Right atrium auricular region (tissue), 2 donors: ENCODE measurements around the gene CACNA1C. TPM values are rescaled to one million over a fixed set of nuclear protein-coding genes. Genes with fewer than 3 reads are reported as not detected.

ENCODE experiments used
- DNase-seq: peaks from one replicate; pipeline ENCODE4 v3.0.0-alpha.2; 2019; ENCODE audit warnings: low spot score
- H3K27ac ChIP-seq, 2 donors: fragments of 200-600 bp; sonication (generic); 1 replicate in 1 of 2; 2 replicates in 1 of 2; pipeline ENCODE4 v1.5.1; 2016 to 2019
- H3K27me3 ChIP-seq, 2 donors: fragments of 200-600 bp; sonication (generic); one replicate each; pipeline versions ENCODE4 v1.5.1 to v1.6.0; 2017 to 2019
- H3K36me3 ChIP-seq: fragments of 200-600 bp; sonication (generic); one replicate; pipeline ENCODE4 v1.5.1; 2016
- H3K4me1 ChIP-seq, 2 donors: fragments of 200-600 bp; sonication (generic); one replicate each; pipeline versions ENCODE4 v1.5.1 to v1.6.0; 2017 to 2019
- H3K4me3 ChIP-seq, 2 donors: fragments of 200-600 bp; sonication (generic); 1 replicate in 1 of 2; 2 replicates in 1 of 2; pipeline ENCODE4 v1.5.1; 2017 to 2019; ENCODE audit warnings: mild to moderate bottlenecking in 1 of 2, moderate library complexity in 1 of 2
- H3K9me3 ChIP-seq, 2 donors: fragments of 200-600 bp; sonication (generic); one replicate each; pipeline ENCODE4 v1.5.1; 2019
- CTCF ChIP-seq, 2 donors: fragments of 200-600 bp; sonication (generic); IDR thresholded peaks; one replicate each; pipeline ENCODE4 v1.5.1; 2019; ENCODE audit warnings: antibody characterized with exemption in 2 of 2
- total RNA-seq, 2 donors: library from RNA; depleted of rRNA; stranded (reverse); fragments of >200 nt; gene quantifications; one replicate each; pipeline ENCODE4 v1.1.0, GENCODE V29; 2016

The CACNA1C gene
- total RNA-seq, 2 donors from 2014 or later, result 83.1 to 93.6 TPM

- peaks cover 0 to 7% of the 10 kb centered on the region in 2 donors for H3K4me1 ChIP-seq
- H3K36me3 ChIP-seq, result peaks cover 25% of the 10 kb centered on the region
- H3K27ac ChIP-seq, result no peak overlapping the region
- DNase-seq, result no peak
- H3K27me3 ChIP-seq, result no peaks in the 10 kb centered on the region
- no peak for TF ChIP-seq CTCF (IDR thresholded peaks at IDR 0.05)
- H3K9me3 ChIP-seq, result no peaks in the 10 kb centered on the region
- no peak overlapping the region for H3K4me3 ChIP-seq
Observed at GRCh38 chr12:2566161-2566560, 513.4 kb downstream of the CACNA1C start.

GRCh38 chr12:2567711-2568110 is 514.9 kb downstream of the CACNA1C start:
- no peak overlapping the region for H3K4me3 ChIP-seq
- no peaks in the 10 kb centered on the region for H3K4me1 ChIP-seq
- no peaks in the 10 kb centered on the region for H3K9me3 ChIP-seq
- no peak overlapping the region for H3K27ac ChIP-seq
- TF ChIP-seq CTCF (IDR thresholded peaks at IDR 0.05), result no peak
- peaks cover 27% of the 10 kb centered on the region for H3K36me3 ChIP-seq
- no peak for DNase-seq
- no peaks in the 10 kb centered on the region for H3K27me3 ChIP-seq

GRCh38 chr12:2570562-2570961 is 517.8 kb downstream of the CACNA1C start:
- no peak overlapping the region for H3K27ac ChIP-seq
- H3K4me3 ChIP-seq, result no peak overlapping the region
- no peaks in the 10 kb centered on the region for H3K27me3 ChIP-seq
- no peaks in the 10 kb centered on the region for H3K4me1 ChIP-seq
- DNase-seq, result no peak
- H3K36me3 ChIP-seq, result peaks cover 45% of the 10 kb centered on the region
- TF ChIP-seq CTCF (IDR thresholded peaks at IDR 0.05), result no peak
- no peaks in the 10 kb centered on the region for H3K9me3 ChIP-seq

- no peak for TF ChIP-seq CTCF (IDR thresholded peaks at IDR 0.05)
- Histone ChIP-seq H3K36me3 (peaks cover 42% of the 10 kb centered on the region), H3K27me3 (no peaks in the 10 kb centered on the region), H3K4me3 (no peak overlapping the region), H3K4me1 (no peaks in the 10 kb centered on the region), H3K27ac (no peak overlapping the region), H3K9me3 (no peaks in the 10 kb centered on the region)
- no peak for DNase-seq
Observed at GRCh38 chr12:2574355-2574935, 521.7 kb downstream of the CACNA1C start.

GRCh38 chr12:2575245-2575644 is 522.5 kb downstream of the CACNA1C start:
- H3K4me3 ChIP-seq, result no peak overlapping the region
- H3K9me3 ChIP-seq, result no peaks in the 10 kb centered on the region
- H3K36me3 ChIP-seq, result peaks cover 38% of the 10 kb centered on the region
- H3K4me1 ChIP-seq, result no peaks in the 10 kb centered on the region
- no peak for TF ChIP-seq CTCF (IDR thresholded peaks at IDR 0.05)
- no peaks in the 10 kb centered on the region for H3K27me3 ChIP-seq
- no peak for DNase-seq
- H3K27ac ChIP-seq, result no peak overlapping the region

GRCh38 chr12:2578211-2578610 is 525.4 kb downstream of the CACNA1C start:
- H3K27me3 ChIP-seq, result no peaks in the 10 kb centered on the region
- H3K4me1 ChIP-seq, result peaks cover 0 to 8% of the 10 kb centered on the region in 2 donors
- no peak for DNase-seq
- no peak overlapping the region for H3K4me3 ChIP-seq
- no peaks in the 10 kb centered on the region for H3K9me3 ChIP-seq
- TF ChIP-seq CTCF (IDR thresholded peaks at IDR 0.05), result no peak
- H3K27ac ChIP-seq, result no peak overlapping the region
- peaks cover 37% of the 10 kb centered on the region for H3K36me3 ChIP-seq
